ENCODE measurements around the gene N4BP2L2.

DNA sequence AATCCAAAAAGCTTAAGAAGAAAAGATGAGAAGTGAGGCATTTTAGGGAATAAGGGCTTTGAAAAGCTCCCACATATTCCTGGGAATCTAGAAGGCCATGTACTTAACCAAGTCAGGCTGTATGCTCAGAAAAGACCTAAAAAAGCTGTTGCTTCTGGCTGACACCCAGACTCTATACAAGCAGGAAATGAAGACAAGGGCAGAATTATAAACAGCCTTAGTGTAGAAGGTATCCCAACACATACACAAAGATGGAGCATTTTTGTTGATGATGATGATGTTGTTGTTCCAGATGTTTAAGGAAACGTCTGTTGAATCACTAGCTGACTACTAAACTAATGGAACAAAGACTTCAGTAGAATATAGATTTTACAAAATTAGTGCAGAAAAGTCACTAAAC, 84.6 kb downstream of the N4BP2L2 start:
- TF ChIP-seq POLR2A (IDR thresholded peaks at IDR 0.05): no peak
- TF ChIP-seq, protein P1, sequence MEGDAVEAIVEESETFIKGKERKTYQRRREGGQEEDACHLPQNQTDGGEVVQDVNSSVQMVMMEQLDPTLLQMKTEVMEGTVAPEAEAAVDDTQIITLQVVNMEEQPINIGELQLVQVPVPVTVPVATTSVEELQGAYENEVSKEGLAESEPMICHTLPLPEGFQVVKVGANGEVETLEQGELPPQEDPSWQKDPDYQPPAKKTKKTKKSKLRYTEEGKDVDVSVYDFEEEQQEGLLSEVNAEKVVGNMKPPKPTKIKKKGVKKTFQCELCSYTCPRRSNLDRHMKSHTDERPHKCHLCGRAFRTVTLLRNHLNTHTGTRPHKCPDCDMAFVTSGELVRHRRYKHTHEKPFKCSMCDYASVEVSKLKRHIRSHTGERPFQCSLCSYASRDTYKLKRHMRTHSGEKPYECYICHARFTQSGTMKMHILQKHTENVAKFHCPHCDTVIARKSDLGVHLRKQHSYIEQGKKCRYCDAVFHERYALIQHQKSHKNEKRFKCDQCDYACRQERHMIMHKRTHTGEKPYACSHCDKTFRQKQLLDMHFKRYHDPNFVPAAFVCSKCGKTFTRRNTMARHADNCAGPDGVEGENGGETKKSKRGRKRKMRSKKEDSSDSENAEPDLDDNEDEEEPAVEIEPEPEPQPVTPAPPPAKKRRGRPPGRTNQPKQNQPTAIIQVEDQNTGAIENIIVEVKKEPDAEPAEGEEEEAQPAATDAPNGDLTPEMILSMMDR (IDR thresholded peaks at IDR 0.05): no peak
